GM12865 (cell line): Measurements from ENCODE around the gene LDHD.

Source experiments
- DNase-seq: peaks from one replicate; pipeline ENCODE4 v3.0.0; 2010; ENCODE audit warnings: low read depth
- H3K4me3 ChIP-seq: 2 replicates; pipeline ENCODE4 v1.5.1; 2011; ENCODE audit warnings: mild to moderate bottlenecking, low read depth, low read length, control low read depth
- TF ChIP-seq, protein P1 (sequence below): IDR thresholded peaks from 2 replicates; pipeline ENCODE4 v1.5.1; 2011; ENCODE audit warnings: low read length, control low read depth, low read depth, inconsistent platforms; ENCODE audit not compliant: insufficient read depth; ENCODE audit errors: missing control alignments

LDHD gene

DNA sequence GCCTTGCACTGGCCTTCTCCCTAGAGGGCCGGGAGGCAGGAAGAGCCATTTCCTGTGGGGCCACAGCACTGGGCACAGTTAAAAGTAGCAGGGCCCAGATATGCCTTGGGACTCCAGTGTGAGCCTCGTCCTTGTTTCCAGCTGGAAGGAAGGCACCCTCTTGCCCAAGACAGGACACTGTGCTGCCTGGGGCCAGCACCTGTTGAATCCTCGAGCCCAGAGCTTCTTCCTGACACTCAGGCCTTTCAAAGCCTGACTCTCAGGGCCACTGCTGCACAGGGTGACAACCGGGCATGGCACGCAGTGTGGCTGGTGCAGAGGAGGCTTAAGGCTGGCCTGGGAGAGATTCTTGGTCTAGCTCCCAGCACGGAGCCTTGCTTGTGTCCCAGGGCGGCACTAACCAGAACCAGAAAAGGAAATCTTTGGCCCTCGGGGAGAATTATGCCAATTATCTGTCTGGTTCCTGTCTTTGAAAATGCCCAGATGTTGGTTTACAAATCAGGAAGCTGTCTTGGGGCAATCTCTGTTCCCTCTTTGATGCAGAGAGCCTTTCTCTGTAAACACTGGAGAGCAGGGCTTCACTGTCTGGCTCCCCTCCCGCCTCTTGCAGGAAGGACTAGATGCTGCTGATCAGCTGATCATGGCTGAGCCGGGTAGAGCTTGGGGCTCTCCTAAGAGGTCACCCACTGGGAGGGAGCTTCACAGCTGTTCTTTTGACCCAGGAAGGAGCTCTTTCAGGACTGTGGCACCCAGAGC lies 11.1 kb downstream of the LDHD start:
- no peak overlapping the region for H3K4me3 ChIP-seq
- no peak for DNase-seq
- TF ChIP-seq, protein P1, sequence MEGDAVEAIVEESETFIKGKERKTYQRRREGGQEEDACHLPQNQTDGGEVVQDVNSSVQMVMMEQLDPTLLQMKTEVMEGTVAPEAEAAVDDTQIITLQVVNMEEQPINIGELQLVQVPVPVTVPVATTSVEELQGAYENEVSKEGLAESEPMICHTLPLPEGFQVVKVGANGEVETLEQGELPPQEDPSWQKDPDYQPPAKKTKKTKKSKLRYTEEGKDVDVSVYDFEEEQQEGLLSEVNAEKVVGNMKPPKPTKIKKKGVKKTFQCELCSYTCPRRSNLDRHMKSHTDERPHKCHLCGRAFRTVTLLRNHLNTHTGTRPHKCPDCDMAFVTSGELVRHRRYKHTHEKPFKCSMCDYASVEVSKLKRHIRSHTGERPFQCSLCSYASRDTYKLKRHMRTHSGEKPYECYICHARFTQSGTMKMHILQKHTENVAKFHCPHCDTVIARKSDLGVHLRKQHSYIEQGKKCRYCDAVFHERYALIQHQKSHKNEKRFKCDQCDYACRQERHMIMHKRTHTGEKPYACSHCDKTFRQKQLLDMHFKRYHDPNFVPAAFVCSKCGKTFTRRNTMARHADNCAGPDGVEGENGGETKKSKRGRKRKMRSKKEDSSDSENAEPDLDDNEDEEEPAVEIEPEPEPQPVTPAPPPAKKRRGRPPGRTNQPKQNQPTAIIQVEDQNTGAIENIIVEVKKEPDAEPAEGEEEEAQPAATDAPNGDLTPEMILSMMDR = no peak

DNA sequence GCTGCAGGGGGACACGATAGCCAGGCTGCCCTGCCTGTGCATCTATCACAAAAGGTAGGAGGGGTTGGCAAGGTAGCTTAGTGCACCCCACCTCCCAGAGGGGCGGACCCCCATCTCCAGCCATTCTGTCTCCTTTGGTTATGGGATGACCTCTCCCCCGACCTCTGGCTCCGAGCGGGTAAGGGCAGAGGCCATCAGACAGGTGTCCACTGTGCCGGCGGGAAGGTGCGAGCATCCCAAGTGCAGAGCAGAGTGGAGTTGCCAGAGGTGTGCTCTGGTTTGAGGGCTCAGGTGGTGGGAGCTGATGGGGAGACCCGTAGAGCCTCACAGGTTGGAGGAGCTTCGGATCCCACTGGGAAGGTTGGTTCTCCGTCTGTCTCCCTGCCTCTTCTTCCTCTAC lies 11.7 kb downstream of the LDHD start:
- no peak overlapping the region for H3K4me3 ChIP-seq
- TF ChIP-seq, protein P1 = no peak

DNA sequence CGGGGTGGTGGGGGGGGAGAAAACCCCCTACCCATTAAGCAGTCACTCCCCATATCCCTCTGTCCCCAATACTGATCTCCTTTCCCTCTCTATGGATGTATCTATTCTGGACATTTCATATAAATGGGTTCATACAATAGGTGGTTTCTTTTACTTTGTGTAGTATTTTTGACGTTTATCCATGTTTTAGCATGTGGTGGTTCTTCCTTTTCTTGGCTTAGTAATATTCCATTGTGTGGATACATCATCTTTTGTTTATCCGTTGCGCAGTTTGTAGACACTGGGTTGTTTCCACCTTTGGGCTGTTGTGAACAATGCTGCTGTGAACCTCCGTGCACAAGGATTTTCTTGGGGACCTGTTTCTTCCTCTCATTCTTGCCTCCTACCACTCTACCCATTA lies 12.6 kb downstream of the LDHD start:
- no peak overlapping the region for H3K4me3 ChIP-seq
- DNase-seq = no peak
- TF ChIP-seq, protein P1 = no peak

More for the DNA sequence above, 11.7 kb downstream of the LDHD start:
- no peak for DNase-seq

DNA sequence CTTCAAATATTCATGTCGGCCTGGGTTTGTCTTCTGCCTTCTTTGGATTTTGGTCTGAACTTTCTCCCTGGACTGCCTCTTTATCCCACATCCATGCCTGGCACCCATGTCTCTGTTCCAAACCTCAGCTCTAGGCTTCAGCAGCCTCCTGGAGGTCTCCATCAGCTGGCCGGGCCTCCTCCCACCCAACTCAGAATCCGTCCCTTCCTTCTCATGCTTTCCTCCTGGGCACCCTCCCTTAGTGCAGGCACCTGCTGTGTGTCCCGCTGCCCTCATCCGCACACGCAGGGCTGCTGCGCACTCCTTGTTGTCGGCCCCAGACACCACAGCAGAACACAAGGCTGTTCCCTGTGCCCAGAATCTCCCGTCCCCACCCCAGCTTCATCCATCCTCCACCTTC lies 14.0 kb downstream of the LDHD start:
- TF ChIP-seq, protein P1 = no peak
- no peak overlapping the region for H3K4me3 ChIP-seq
- no peak for DNase-seq

DNA sequence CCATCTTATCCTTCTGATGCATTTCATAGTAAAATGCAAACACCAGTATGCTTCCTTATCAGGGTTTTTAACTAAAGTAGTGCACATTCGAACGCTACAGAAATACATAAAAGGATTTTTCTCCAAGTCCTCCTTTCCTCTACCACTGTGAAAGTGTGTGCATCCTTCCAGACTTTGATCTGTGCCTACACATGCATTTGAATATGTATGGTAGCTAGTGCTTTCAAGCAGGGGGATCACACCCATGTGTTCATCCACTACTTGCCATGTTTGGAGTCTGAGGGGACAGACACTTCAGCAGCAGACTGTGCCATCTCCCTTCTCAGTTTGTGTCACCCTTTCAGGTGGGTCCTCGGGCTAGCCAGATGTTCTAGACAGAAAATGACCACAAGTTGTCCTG lies 14.9 kb downstream of the LDHD start:
- TF ChIP-seq, protein P1 = no peak
- H3K4me3 ChIP-seq = no peak overlapping the region
- no peak for DNase-seq

DNA sequence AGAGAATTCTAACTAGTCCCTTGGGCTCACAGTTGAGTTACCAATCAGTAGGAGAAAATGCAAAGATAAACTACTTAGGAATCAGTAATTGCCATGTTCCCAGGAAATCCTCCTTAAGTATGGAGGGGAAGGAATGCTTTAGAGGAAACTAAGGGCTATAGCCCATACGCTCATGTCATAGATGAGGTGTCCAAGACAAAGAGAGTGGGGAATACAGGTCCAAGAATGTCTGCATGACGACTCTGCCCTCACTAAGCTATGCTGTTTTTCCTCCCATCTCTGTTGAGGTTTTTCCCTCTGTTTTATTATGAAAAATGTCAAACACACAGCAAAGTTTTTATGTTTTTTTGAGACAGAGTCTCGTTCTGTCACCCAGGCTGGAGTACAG lies 16.0 kb downstream of the LDHD start:
- no peak for DNase-seq
- H3K4me3 ChIP-seq = no peak overlapping the region
- TF ChIP-seq, protein P1 = no peak
